B cell (primary cell): ENCODE results near the gene SRP54.

Source experiments
- CTCF ChIP-seq: fragments of 200-600 bp; IDR thresholded peaks from one replicate; pipeline ENCODE4 v1.8.0; 2022; ENCODE audit warnings: antibody characterized with exemption, mild to moderate bottlenecking
- EZH2 ChIP-seq: IDR thresholded peaks from 2 replicates; pipeline ENCODE4 v1.6.1; 2012; ENCODE audit warnings: borderline replicate concordance, low read depth, mild to moderate bottlenecking, moderate library complexity, low read length; ENCODE audit not compliant: insufficient read depth, poor library complexity, severe bottlenecking

- no peak for TF ChIP-seq CTCF
- no peak for TF ChIP-seq EZH2
These were observed 22.0 kb downstream of the SRP54 start for GRCh38 chr14:35004839-35005238.
